GM21723 (cell line): Measurements from ENCODE around the gene MXRA8.
"Not testable (repeated sequence)": the region's sequence is repeated elsewhere in the genome, so short reads cannot be mapped to it uniquely, and the experiment has no call there.

ENCODE experiments used
- ATAC-seq: cut with Tn5 transposase; IDR thresholded peaks from one replicate; pipeline ENCODE4 v1.9.1; 2021; ENCODE audit warnings: mild to moderate bottlenecking, moderate library complexity; ENCODE audit not compliant: unreplicated experiment

Gene MXRA8

GRCh38 chr1:1324524-1325287 is 33.6 kb downstream of the MXRA8 start, which contains the start of the genes CPTP and INTS11:
CPTP (plus strand) TSS chr1:1324802; CDS start chr1:1326911, 2,109 bp downstream.
INTS11 (minus strand) TSS chr1:1324660; CDS start chr1:1324608, 52 bp downstream.
- peak; percentile 70 for ATAC-seq

GRCh38 chr1:1324084-1324523 is 34.3 kb downstream of the MXRA8 start:
- peak; percentile 28 for ATAC-seq

GRCh38 chr1:1322952-1323351 is 35.4 kb downstream of the MXRA8 start:
- no peak for ATAC-seq

- no peak for ATAC-seq
Observed at GRCh38 chr1:1322418-1322817, 35.9 kb downstream of the MXRA8 start.

GRCh38 chr1:1321477-1321876 is 36.9 kb downstream of the MXRA8 start:
- no peak for ATAC-seq

- no peak for ATAC-seq
Observed at GRCh38 chr1:1320666-1321448, 37.5 kb downstream of the MXRA8 start.

- no peak for ATAC-seq
Observed at GRCh38 chr1:1319646-1319941, 38.8 kb downstream of the MXRA8 start.

GRCh38 chr1:1318777-1319645 is 39.3 kb downstream of the MXRA8 start:
- ATAC-seq = no peak

GRCh38 chr1:1318131-1318652 is 40.2 kb downstream of the MXRA8 start:
- ATAC-seq = no peak

- ATAC-seq = no peak
Observed at GRCh38 chr1:1317420-1317819, 40.9 kb downstream of the MXRA8 start.

- not testable (repeated sequence) for ATAC-seq
Observed at GRCh38 chr1:1316199-1316598, 42.2 kb downstream of the MXRA8 start.

GRCh38 chr1:1315435-1315954 is 42.9 kb downstream of the MXRA8 start:
- ATAC-seq = no peak

- ATAC-seq = no peak
Observed at GRCh38 chr1:1314678-1315335, 43.5 kb downstream of the MXRA8 start.

- ATAC-seq = no peak
Observed at GRCh38 chr1:1314237-1314586, 44.1 kb downstream of the MXRA8 start.

GRCh38 chr1:1313500-1314236 is 44.7 kb downstream of the MXRA8 start:
- ATAC-seq = no peak

- ATAC-seq = no peak
Observed at GRCh38 chr1:1312450-1313314, 45.7 kb downstream of the MXRA8 start.

GRCh38 chr1:1311107-1312104 is 46.9 kb downstream of the MXRA8 start:
- no peak for ATAC-seq
